ENCODE results near the gene RUVBL2. TPM values are rescaled to one million over a fixed set of nuclear protein-coding genes. Genes with fewer than 3 reads are reported as not detected.

RUVBL2 gene
- total RNA-seq, 4 donors from 2014 or later = 69.4 to 96.5 (median 84.2) TPM

GRCh38 chr19:48965806-48966540 lies 27.7 kb upstream of the RUVBL2 start:
- peak overlapping the region; percentile 75 to 95 (median 93) for H3K27ac ChIP-seq
- H3K27me3 ChIP-seq = no peaks in the 10 kb centered on the region
- 15 to 24% methylated on average over 15 to 19 of the region's 36 CpGs for WGBS, 2 donors (ENCODE audit: low coverage in 1 of 2)
- peak overlapping the region; percentile 50 to 88 for H3K4me3 ChIP-seq
- peak; percentile 46 for ATAC-seq
- TF ChIP-seq POLR2A (IDR thresholded peaks at IDR 0.05) (no peak), POLR2AphosphoS5 (IDR thresholded peaks at IDR 0.05) (no peak), CTCF (IDR thresholded peaks at IDR 0.05) (no peak), EP300 (IDR thresholded peaks at IDR 0.05) (no peak)
- peaks cover 0 to 66% (median 31%) of the 10 kb centered on the region in 3 donors for H3K4me1 ChIP-seq
- H3K9me3 ChIP-seq = no peaks in the 10 kb centered on the region
- peaks cover 0 to 48% of the 10 kb centered on the region in 2 donors for H3K36me3 ChIP-seq

- no peaks in the 10 kb centered on the region for H3K9me3 ChIP-seq
- no peak for ATAC-seq
- 85 to 100% methylated on average over 1 to 6 of the region's 10 CpGs for WGBS, 2 donors (ENCODE audit: low coverage in 1 of 2)
- H3K27me3 ChIP-seq = no peaks in the 10 kb centered on the region
- peaks cover 0 to 69% (median 31%) of the 10 kb centered on the region in 3 donors for H3K4me1 ChIP-seq
- peak overlapping the region; percentile 75 to 95 (median 93) for H3K27ac ChIP-seq
- TF ChIP-seq CTCF (IDR thresholded peaks at IDR 0.05) = no peak
- no peak for TF ChIP-seq POLR2A (IDR thresholded peaks at IDR 0.05)
- TF ChIP-seq POLR2AphosphoS5 (IDR thresholded peaks at IDR 0.05) = no peak
- no peak for TF ChIP-seq EP300 (IDR thresholded peaks at IDR 0.05)
- peaks cover 0 to 52% of the 10 kb centered on the region in 2 donors for H3K36me3 ChIP-seq
- H3K4me3 ChIP-seq = peak overlapping the region; percentile 50 to 88
Measured at GRCh38 chr19:48966541-48967345, 26.9 kb upstream of the RUVBL2 start.

GRCh38 chr19:48967346-48968178 lies 26.1 kb upstream of the RUVBL2 start:
- H3K4me1 ChIP-seq = peaks cover 0 to 62% (median 31%) of the 10 kb centered on the region in 3 donors
- ATAC-seq = no peak
- peak overlapping the region in 1 of 2 donors; percentile 88 for H3K4me3 ChIP-seq

More at GRCh38 chr19:48967346-48968178, 26.1 kb upstream of the RUVBL2 start:
- Histone ChIP-seq H3K27me3 (no peaks in the 10 kb centered on the region), H3K36me3 (peaks cover 0 to 61% of the 10 kb centered on the region in 2 donors), H3K27ac (peak overlapping the region in 3 of 4 donors; percentile 93 to 95 (median 93)), H3K9me3 (no peaks in the 10 kb centered on the region)
- peak in 1 of 2 donors; percentile 17 for TF ChIP-seq POLR2A (IDR thresholded peaks at IDR 0.05)
- peak; percentile 26 for TF ChIP-seq POLR2AphosphoS5 (IDR thresholded peaks at IDR 0.05)
- TF ChIP-seq EP300 (IDR thresholded peaks at IDR 0.05) = no peak
- no peak for TF ChIP-seq CTCF (IDR thresholded peaks at IDR 0.05)
- 72 to 85% methylated on average over 6 to 12 of the region's 14 CpGs for WGBS, 2 donors (ENCODE audit: low coverage in 1 of 2)

Data from gastroesophageal sphincter (tissue), 4 donors.